Esophagus squamous epithelium (tissue), 5 donors: ENCODE measurements around the gene NOS2. TPM values are rescaled to one million over a fixed set of nuclear protein-coding genes. Genes with fewer than 3 reads are reported as not detected.
"Not testable (repeated sequence)": the region's sequence is repeated elsewhere in the genome, so short reads cannot be mapped to it uniquely, and the experiment has no call there.

Experiments used
- DNase-seq: peaks from one replicate; lab custom pipeline; 2025; lab: John Stamatoyannopoulos, UW
- H3K27ac ChIP-seq, 4 donors: fragments of 200-600 bp; sonication (generic); one replicate each; pipeline ENCODE4 v1.5.1; 2016 to 2019; ENCODE audit warnings: mild to moderate bottlenecking in 1 of 4
- H3K27me3 ChIP-seq, 4 donors: fragments of 200-600 bp; sonication (generic); 1 replicate in 3 of 4; 2 replicates in 1 of 4; pipeline versions ENCODE4 v1.5.1 to v1.6.0; 2017 to 2021; ENCODE audit warnings: antibody characterized with exemption in 1 of 4
- H3K36me3 ChIP-seq, 3 donors: fragments of 200-600 bp; sonication (generic); one replicate each; pipeline ENCODE4 v1.5.1; 2016 to 2019
- H3K4me1 ChIP-seq, 3 donors: fragments of 200-600 bp; sonication (generic); one replicate each; pipeline ENCODE4 v1.5.1; 2017 to 2019
- H3K4me3 ChIP-seq, 4 donors: fragments of 200-600 bp; sonication (generic); 1 replicate in 3 of 4; 2 replicates in 1 of 4; pipeline ENCODE4 v1.5.1; 2016 to 2019; ENCODE audit warnings: mild to moderate bottlenecking in 2 of 4, moderate library complexity in 1 of 4
- H3K9me3 ChIP-seq, 3 donors: fragments of 200-600 bp; sonication (generic); one replicate each; pipeline ENCODE4 v1.5.1; 2016 to 2019
- CTCF ChIP-seq, 6 experiments: fragments of 450-650 bp in 4 of 6; fragments of 200-600 bp in 2 of 6; sonication (generic) in 2 of 6; IDR thresholded peaks; one replicate each; pipeline ENCODE4 v1.5.1; 2016 to 2019; ENCODE audit warnings: antibody characterized with exemption in 6 of 6, mild to moderate bottlenecking in 4 of 6, moderate library complexity in 4 of 6
- POLR2A ChIP-seq, 4 donors: fragments of 450-650 bp; IDR thresholded peaks; one replicate each; pipeline ENCODE4 v1.6.1; 2017; ENCODE audit warnings: antibody characterized with exemption in 4 of 4, mild to moderate bottlenecking in 4 of 4, moderate library complexity in 3 of 4
- WGBS, 2 donors: methylation state at CpG; one replicate each; pipeline ENCODE4 v1.1.5; 2018; 5-methylcytosine and 5-hydroxymethylcytosine counted together
- intact Hi-C: fragments of 100-400 bp; cut with DNase I; formaldehyde crosslinking; loops from one replicate; pipeline ENCODE4 v1.15.0; 2022
- total RNA-seq, 4 donors: library from RNA; depleted of rRNA; stranded (reverse); fragments of >200 nt; gene quantifications; one replicate each; pipeline ENCODE4 v1.1.0, GENCODE V29; 2016
- donor health status: DM: yes; HTN: yes; CAD: no.

The NOS2 gene
- total RNA-seq, 4 donors from 2014 or later, result 0.11 to 2.7 (median 0.86) TPM

GRCh38 chr17:27845264-27846041 is 45.1 kb upstream of the NOS2 start:
- peaks cover 0 to 94% (median 0%) of the 10 kb centered on the region in 4 donors for H3K27me3 ChIP-seq
- intact Hi-C loops, result no loop called here
- 52 to 54% methylated on average over 13 of the region's 13 CpGs for WGBS, 2 donors

GRCh38 chr17:27840688-27841087 is 40.4 kb upstream of the NOS2 start:
- intact Hi-C loops, result no loop called here
- DNase-seq, result no peak
- no peak overlapping the region for H3K4me3 ChIP-seq
- H3K27me3 ChIP-seq, result peaks cover 0 to 72% (median 0%) of the 10 kb centered on the region in 4 donors
- no peak overlapping the region for H3K27ac ChIP-seq
- peaks cover 0 to 3% (median 0%) of the 10 kb centered on the region in 3 donors for H3K4me1 ChIP-seq
- H3K36me3 ChIP-seq, result no peaks in the 10 kb centered on the region
- no peaks in the 10 kb centered on the region for H3K9me3 ChIP-seq
- TF ChIP-seq CTCF (IDR thresholded peaks at IDR 0.05), result no peak
- no peak for TF ChIP-seq POLR2A (IDR thresholded peaks at IDR 0.05)
- 61 to 67% methylated on average over 1 of the region's 1 CpG for WGBS, 2 donors

More at GRCh38 chr17:27845264-27846041, 45.1 kb upstream of the NOS2 start:
- H3K36me3 ChIP-seq, result no peaks in the 10 kb centered on the region
- H3K4me1 ChIP-seq, result no peaks in the 10 kb centered on the region
- H3K4me3 ChIP-seq, result no peak overlapping the region
- TF ChIP-seq CTCF (IDR thresholded peaks at IDR 0.05) (no peak), POLR2A (IDR thresholded peaks at IDR 0.05) (no peak)
- H3K27ac ChIP-seq, result no peak overlapping the region
- no peaks in the 10 kb centered on the region for H3K9me3 ChIP-seq
- DNase-seq, result no peak

- intact Hi-C loops, H3K4me3 ChIP-seq, H3K27ac ChIP-seq, DNase-seq, H3K9me3 ChIP-seq, H3K36me3 ChIP-seq, H3K4me1 ChIP-seq: not testable (repeated sequence)
- no CpG with 5 or more reads among the region's 1 CpG for WGBS, 2 donors
- peaks cover 0 to 72% (median 0%) of the 10 kb centered on the region in 4 donors for H3K27me3 ChIP-seq
These were observed 40.0 kb upstream of the NOS2 start for GRCh38 chr17:27840406-27840678.

- DNase-seq, result not testable (repeated sequence)
These were observed 39.5 kb upstream of the NOS2 start for GRCh38 chr17:27839571-27840405.

GRCh38 chr17:27838607-27839006 is 38.3 kb upstream of the NOS2 start:
- H3K36me3 ChIP-seq, H3K4me3 ChIP-seq, DNase-seq, H3K27ac ChIP-seq, intact Hi-C loops, H3K9me3 ChIP-seq, H3K4me1 ChIP-seq: not testable (repeated sequence)
- 51 to 79% methylated on average over 2 of the region's 3 CpGs for WGBS, 2 donors
- H3K27me3 ChIP-seq, result peaks cover 0 to 67% (median 0%) of the 10 kb centered on the region in 4 donors

More at GRCh38 chr17:27839571-27840405, 39.5 kb upstream of the NOS2 start:
- H3K27ac ChIP-seq, intact Hi-C loops, H3K4me1 ChIP-seq, H3K4me3 ChIP-seq, H3K9me3 ChIP-seq, H3K36me3 ChIP-seq: not testable (repeated sequence)
- 0 to 30% methylated on average over 1 of the region's 4 CpGs for WGBS, 2 donors
- H3K27me3 ChIP-seq, result peaks cover 0 to 72% (median 0%) of the 10 kb centered on the region in 4 donors

- H3K4me3 ChIP-seq, H3K4me1 ChIP-seq, intact Hi-C loops, H3K27ac ChIP-seq, DNase-seq, H3K9me3 ChIP-seq, H3K36me3 ChIP-seq: not testable (repeated sequence)
- WGBS, 2 donors, result 54 to 75% methylated on average over 1 of the region's 1 CpG
- H3K27me3 ChIP-seq, result peaks cover 0 to 68% (median 0%) of the 10 kb centered on the region in 4 donors
These were observed 37.4 kb upstream of the NOS2 start for GRCh38 chr17:27837769-27838168.

- Histone ChIP-seq H3K4me1 (peaks cover 0 to 3% (median 0%) of the 10 kb centered on the region in 3 donors), H3K9me3 (no peaks in the 10 kb centered on the region), H3K27ac (no peak overlapping the region), H3K36me3 (no peaks in the 10 kb centered on the region), H3K4me3 (no peak overlapping the region), H3K27me3 (peaks cover 0 to 68% (median 0%) of the 10 kb centered on the region in 4 donors)
- intact Hi-C loops, result no loop called here
- no peak for DNase-seq
- TF ChIP-seq CTCF (IDR thresholded peaks at IDR 0.05) (no peak), POLR2A (IDR thresholded peaks at IDR 0.05) (no peak)
These were observed 36.3 kb upstream of the NOS2 start for GRCh38 chr17:27836651-27837050.
